KOPT-K1 (cell line): ENCODE measurements around the gene ABHD1.
"Not testable (repeated sequence)": the region's sequence is repeated elsewhere in the genome, so short reads cannot be mapped to it uniquely, and the experiment has no call there.

ENCODE experiments used
- H3K27ac ChIP-seq: fragments of 200-600 bp; sonication (generic); 2 replicates; pipeline ENCODE4 v1.5.1; 2016; ENCODE audit warnings: antibody characterized with exemption, mild to moderate bottlenecking, low read depth, low read length; ENCODE audit not compliant: poor library complexity, severe bottlenecking
- H3K36me3 ChIP-seq: fragments of 200-600 bp; sonication (generic); 2 replicates; pipeline ENCODE4 v1.5.1; 2017; ENCODE audit warnings: antibody characterized with exemption, mild to moderate bottlenecking, low read length, moderate library complexity; ENCODE audit not compliant: insufficient read depth
- H3K9me3 ChIP-seq: fragments of 200-600 bp; sonication (generic); 2 replicates; pipeline ENCODE4 v1.5.1; 2017; ENCODE audit warnings: antibody characterized with exemption, low read length, mild to moderate bottlenecking; ENCODE audit not compliant: insufficient read depth, poor library complexity, severe bottlenecking

The ABHD1 gene

DNA sequence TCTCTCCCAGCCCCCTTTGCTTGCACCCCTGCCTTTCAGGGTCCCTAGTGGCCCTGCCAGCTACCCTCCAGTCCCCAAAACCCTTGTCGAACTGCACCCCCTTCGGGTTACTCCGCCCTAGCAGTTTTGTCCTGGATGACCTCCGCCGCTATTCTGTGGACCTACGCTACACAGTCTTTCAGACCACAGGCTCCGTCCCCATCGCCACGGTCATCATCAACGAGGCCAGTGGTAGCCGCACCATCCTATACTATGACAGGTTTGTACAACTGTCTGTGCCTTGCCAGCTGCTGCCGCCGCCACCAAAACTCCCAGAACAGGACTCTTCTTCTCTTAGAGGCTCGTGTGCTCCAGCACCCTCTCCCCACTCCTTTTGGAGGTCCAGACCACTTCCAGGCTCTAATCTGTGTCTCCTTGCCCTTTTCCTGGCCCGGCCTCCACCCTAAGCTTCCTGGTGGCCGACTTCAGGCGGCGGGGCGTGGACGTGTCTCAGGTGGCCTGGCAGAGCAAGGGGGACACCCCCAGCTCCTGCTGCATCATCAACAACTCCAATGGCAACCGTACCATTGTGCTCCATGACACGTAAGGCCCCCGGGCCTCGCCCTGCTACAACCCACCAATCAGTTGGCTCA, 29.1 kb upstream of the ABHD1 start:
- no peaks in the 10 kb centered on the region for H3K9me3 ChIP-seq
- no peaks in the 10 kb centered on the region for H3K36me3 ChIP-seq
- no peak overlapping the region for H3K27ac ChIP-seq

DNA sequence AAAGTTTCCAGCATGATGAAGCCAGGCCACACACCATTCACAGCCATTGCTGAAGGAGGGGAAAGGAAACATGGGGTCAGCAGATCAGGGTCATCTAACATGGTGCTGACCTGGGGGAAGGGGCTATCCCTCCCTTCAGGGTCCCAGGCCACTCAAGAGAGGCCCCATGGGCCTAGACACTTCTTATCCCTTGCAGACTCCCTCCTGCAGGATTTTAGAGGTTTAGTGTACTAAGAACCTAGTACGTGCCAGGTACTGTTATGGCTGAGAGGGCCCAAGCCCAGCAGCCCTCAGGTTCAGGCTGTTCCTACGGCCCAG, 28.2 kb upstream of the ABHD1 start:
- no peak overlapping the region for H3K27ac ChIP-seq
- H3K9me3 ChIP-seq, result no peaks in the 10 kb centered on the region
- H3K36me3 ChIP-seq, result no peaks in the 10 kb centered on the region

DNA sequence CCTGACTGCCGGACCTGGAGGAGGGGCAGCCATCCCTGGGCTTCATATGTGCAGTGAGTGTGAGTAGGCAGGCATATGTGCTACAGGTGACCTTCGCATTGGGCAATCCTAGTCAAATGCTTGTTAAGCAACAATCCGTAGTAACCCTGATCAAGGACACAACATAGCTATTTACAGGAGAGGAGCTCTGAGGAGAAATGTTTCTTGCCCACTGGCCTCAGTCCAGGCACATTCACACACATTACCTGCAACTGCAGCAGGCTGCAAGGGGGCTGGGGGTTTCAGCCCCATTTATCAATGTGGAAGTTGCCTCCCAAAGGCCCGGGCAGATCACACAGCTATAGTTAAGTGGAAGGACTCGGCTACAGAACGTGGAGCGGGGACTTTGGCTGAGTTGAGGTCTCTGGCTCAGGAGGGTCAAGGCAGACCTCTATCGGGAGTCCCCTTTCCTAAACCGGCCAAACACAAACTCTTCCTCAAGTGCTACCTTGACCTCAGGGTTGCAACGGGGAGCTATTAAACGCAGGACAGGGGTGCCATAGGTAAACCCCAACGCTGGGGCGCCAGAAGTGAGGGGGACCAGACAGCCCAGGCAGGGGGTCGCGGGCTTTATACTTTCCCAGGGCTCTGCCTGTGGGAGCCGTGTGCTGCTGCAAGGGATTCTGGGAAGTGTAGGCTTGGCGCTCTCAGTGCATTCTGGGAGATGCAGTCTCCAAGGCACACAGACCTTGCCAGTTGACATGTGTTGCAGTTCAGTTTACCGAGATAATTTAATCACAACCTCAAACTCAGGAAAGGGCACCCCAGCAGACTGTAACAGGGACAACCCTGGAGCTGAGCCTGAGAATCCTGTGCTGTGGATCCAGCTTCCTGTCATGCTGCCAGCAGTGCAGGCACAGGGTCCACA, 27.6 kb upstream of the ABHD1 start:
- no peaks in the 10 kb centered on the region for H3K36me3 ChIP-seq
- no peaks in the 10 kb centered on the region for H3K9me3 ChIP-seq
- H3K27ac ChIP-seq, result no peak overlapping the region

DNA sequence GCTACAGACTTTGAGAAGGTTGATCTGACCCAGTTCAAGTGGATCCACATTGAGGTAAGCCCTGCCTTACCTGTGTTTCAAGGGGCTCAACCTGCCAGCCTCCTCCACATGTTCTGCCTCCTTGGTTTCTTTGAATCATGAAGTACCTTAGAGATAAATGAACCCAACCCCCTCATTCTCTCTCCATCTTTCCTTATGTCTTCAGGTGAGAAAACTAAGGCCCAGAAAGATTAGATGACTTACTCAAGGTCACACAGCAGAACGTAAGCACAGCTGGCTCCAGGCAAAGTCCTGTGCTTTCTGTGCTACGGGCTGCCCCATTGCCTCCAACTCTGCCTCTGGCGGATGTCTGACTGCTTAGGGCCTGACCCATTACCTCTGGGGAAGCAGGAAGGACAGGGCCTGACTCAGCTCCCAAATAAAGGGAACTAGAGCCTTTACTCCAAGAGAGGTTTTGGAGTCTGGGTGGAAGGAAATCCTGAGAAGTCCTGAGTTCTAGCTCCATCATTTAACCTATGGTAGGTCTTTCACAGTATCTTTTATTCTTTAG, 26.8 kb upstream of the ABHD1 start:
- Histone ChIP-seq H3K36me3 (no peaks in the 10 kb centered on the region), H3K27ac (no peak overlapping the region), H3K9me3 (no peaks in the 10 kb centered on the region)

DNA sequence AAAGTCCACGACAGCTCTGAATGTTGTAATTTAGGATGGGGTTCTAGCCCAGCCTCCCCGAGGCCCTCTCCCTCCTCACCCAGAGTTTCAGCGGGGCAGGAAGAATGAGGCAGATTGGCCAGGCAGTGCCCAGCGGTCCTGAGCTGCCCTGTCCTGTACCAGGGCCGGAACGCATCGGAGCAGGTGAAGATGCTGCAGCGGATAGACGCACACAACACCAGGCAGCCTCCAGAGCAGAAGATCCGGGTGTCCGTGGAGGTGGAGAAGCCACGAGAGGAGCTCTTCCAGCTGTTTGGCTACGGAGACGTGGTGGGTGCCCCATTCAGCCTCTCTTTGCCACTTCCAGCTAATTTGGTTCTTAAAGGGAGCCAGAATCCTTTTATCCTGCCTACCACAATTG, 26.3 kb upstream of the ABHD1 start:
- H3K9me3 ChIP-seq, result no peaks in the 10 kb centered on the region
- no peaks in the 10 kb centered on the region for H3K36me3 ChIP-seq
- H3K27ac ChIP-seq, result no peak overlapping the region

DNA sequence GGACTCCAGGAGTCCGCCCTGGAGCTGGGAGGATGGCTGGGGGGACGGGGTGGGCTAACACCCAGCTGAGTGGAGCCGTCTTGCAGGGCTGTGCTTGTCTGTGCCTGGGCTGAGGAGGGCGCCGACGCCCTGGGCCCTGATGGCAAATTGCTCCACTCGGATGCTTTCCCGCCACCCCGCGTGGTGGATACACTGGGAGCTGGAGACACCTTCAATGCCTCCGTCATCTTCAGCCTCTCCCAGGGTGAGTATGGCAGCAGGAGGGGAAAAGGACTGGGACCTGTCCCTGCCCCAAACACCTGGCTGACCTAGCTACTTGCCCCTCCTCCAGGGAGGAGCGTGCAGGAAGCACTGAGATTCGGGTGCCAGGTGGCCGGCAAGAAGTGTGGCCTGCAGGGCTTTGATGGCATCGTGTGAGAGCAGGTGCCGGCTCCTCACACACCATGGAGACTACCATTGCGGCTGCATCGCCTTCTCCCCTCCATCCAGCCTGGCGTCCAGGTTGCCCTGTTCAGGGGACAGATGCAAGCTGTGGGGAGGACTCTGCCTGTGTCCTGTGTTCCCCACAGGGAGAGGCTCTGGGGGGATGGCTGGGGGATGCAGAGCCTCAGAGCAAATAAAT, 24.2 kb upstream of the ABHD1 start:
- Histone ChIP-seq H3K9me3 (no peaks in the 10 kb centered on the region), H3K27ac (no peak overlapping the region), H3K36me3 (no peaks in the 10 kb centered on the region)

DNA sequence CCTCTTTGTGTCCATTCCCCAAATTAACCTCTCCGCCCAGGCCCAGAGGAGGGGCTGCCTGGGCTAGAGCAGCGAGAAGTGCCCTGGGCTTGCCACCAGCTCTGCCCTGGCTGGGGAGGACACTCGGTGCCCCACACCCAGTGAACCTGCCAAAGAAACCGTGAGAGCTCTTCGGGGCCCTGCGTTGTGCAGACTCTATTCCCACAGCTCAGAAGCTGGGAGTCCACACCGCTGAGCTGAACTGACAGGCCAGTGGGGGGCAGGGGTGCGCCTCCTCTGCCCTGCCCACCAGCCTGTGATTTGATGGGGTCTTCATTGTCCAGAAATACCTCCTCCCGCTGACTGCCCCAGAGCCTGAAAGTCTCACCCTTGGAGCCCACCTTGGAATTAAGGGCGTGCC, 23.6 kb upstream of the ABHD1 start:
- H3K27ac ChIP-seq, result no peak overlapping the region
- H3K9me3 ChIP-seq, result no peaks in the 10 kb centered on the region
- H3K36me3 ChIP-seq, result no peaks in the 10 kb centered on the region

DNA sequence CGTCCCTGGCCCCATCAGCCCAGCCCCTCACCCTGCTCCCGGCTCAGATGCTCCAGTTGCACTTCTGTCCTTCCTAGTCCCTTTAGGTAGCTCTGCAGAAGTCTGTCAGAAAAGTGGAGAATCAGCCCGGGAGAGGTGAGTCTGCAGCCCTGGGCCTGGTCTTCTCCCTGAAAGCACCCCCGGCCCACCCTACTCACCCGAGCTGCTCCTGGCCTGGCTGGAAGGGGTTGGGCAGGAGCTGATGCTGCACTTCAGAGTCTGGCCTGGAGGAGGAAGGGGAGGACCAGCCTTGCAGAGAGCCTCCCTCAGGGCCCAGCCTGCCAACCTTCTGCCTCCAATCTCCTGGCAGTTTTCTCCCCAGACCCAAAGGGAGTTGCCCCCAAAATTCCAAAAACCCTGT, 21.3 kb upstream of the ABHD1 start:
- H3K36me3 ChIP-seq, result no peaks in the 10 kb centered on the region
- no peaks in the 10 kb centered on the region for H3K9me3 ChIP-seq
- no peak overlapping the region for H3K27ac ChIP-seq

DNA sequence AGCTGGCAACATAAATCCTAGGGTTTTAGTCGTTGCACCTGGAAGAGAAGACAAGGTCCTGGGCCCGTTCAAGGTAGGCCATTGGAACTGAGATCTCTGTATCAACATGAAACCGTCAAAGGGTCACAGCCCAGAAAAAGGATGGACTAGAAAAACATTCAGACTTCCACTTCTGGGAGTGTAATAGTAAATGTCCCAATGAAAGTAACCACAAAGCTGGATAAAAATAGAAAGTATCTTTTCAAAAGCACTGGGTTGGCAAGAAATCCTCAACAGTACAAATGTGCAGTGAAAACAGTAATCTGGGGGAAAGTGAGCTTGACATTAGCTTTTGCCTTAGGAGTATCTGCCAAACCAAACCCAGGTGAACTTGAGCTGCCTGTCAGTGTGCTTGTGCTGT, 17.6 kb upstream of the ABHD1 start:
- no peak overlapping the region for H3K27ac ChIP-seq
- H3K9me3 ChIP-seq, result no peaks in the 10 kb centered on the region
- no peaks in the 10 kb centered on the region for H3K36me3 ChIP-seq

DNA sequence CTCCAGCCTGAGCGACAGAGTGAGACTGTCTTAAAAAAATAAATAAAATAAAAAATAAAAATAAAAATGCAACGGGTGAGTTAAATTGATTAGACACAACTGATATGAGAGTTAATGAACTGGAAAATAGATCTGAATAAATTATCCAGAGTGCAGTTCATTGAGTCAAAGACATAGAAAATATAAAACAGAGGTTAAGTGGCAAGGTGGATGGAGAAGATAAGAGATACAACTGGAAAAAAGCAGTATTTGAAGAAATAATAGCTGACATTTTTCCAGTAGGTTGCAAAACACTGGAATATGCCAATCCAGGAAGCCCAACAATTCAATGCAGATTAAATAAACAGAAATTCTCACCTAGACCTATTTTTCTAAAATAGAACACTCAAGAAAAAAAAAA, 15.4 kb upstream of the ABHD1 start:
- Histone ChIP-seq H3K27ac (no peak overlapping the region), H3K36me3 (no peaks in the 10 kb centered on the region), H3K9me3 (no peaks in the 10 kb centered on the region)

DNA sequence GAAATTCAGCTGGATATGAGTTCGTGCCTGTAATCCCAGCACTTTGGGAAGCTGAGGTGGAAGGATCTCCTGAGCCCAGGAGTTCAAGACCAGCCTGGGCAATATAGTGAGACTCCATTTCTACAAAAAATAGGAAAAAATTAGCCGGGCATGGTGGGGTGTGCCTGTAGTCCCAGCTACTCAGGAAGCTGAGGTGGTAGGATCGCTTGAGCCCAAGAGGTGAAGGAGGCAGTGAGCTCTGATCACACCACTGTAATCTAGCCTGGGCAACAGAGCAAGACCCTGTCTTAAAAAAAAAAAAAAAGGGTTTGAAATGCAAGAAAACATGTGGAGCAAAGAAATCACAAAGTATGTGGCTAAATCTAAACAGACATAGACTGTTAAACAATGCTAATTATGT, 14.5 kb upstream of the ABHD1 start:
- no peaks in the 10 kb centered on the region for H3K9me3 ChIP-seq
- H3K36me3 ChIP-seq, result no peaks in the 10 kb centered on the region
- no peak overlapping the region for H3K27ac ChIP-seq

DNA sequence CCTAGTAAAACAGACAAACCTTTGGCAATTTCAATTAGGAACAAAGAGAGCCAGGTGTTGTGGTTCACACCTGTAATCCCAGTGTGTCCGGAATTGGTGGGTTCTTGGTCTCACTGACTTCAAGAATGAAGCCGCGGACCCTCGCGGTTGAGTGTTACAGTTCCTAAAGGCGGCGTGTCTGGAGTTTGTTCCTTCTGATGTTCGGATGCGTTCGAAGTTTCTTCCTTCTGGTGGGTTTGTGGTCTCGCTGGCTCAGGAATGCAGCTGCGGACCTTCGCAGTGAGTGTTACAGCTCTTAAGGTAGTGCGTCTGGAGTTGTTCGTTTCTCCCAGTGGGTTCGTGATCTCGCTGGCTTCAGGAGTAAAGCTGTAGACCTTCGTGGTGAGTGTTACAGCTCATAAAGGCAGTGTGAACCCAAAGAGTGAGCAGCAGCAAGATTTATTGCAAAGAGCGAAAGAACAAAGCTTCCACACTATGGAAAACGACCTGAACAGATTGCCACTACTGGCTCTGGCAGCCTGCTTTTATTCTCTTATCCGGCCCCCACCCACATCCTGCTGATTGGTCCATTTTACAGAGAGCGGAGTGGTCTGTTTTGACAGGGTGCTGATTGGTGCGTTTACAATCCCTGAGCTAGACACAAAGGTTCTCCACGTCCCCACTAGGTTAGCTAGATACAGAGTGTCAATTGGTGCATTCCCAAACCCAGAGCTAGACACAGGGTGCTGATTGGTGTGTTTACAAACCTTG, 12.8 kb upstream of the ABHD1 start:
- not testable (repeated sequence) for H3K9me3 ChIP-seq, H3K27ac ChIP-seq

DNA sequence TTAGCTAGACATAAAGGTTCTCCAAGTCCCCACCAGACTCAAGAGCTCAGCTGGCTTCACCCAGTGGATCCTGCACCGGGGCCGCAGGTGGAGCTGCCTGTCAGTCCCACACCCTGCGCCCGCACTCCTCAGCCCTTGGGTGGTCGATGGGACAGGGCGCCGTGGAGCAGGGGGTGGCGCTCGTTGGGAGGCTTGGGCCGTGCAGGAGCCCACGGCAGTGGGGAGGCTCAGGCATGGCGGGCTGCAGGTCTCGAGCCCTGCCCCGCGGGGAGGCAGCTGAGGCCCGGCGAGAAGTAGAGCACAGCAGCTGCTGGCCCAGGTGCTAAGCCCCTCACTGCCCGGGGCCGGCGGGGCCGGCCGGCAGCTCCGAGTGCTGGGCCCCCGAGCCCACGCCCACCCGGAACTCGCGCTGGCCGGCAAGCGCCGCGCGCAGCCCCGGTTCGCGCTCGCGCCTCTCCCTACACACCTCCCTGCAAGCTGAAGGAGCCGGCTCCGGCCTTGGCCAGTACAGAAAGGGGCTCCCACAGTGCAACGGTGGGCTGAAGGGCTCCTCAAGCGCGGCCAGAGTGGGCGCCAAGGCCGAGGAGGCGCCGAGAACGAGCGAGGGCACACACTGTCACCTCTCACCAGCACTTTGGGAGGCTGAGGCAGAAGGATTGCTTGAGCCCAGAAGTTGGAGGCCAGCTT, 12.1 kb upstream of the ABHD1 start:
- H3K27ac ChIP-seq, H3K36me3 ChIP-seq: not testable (repeated sequence)

More for the DNA sequence above, 12.8 kb upstream of the ABHD1 start:
- not testable (repeated sequence) for H3K36me3 ChIP-seq

DNA sequence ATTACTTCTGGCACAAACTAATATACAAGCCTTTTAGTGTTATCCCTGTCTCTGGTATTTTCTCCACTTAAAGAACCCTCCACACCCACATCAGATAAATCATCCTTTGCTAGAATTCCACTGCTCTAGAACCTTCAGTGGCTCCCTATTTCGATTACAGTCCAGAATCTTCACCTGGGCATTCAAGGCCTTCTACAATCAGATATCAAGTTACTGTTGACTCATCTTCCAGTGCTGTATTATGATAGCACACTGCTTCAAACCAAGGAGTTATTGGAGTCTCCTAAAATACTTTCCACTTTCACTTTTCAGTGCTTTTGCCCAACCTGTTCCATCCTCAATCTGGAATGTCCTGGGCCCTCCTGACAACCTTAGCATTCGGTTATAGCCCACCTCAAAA, 8.1 kb upstream of the ABHD1 start:
- H3K9me3 ChIP-seq, result no peaks in the 10 kb centered on the region
- H3K27ac ChIP-seq, result no peak overlapping the region
- H3K36me3 ChIP-seq, result no peaks in the 10 kb centered on the region

More for the DNA sequence above, 12.1 kb upstream of the ABHD1 start:
- H3K9me3 ChIP-seq, result not testable (repeated sequence)
